Measurements from ENCODE around the gene HOXA1.

Gene HOXA1

GRCh38 chr7:27131390-27131819 lies 35.6 kb upstream of the HOXA1 start:
- DNase-seq (ENCODE audit: low read depth) = no peak

- no peak for DNase-seq (ENCODE audit: low read depth)
Measured at GRCh38 chr7:27130540-27131389, 35.0 kb upstream of the HOXA1 start, which contains the start of gene HOXA4. TSS of gene HOXA4 (minus strand) at chr7:27130757. CDS start at chr7:27130733, 24 bp downstream.

- DNase-seq (ENCODE audit: low read depth) = no peak
Measured at GRCh38 chr7:27129729-27130539, 34.1 kb upstream of the HOXA1 start.

- no peak for DNase-seq (ENCODE audit: low read depth)
Measured at GRCh38 chr7:27128776-27129728, 33.3 kb upstream of the HOXA1 start.

GRCh38 chr7:27128034-27128433 lies 32.2 kb upstream of the HOXA1 start:
- no peak for DNase-seq (ENCODE audit: low read depth)

- DNase-seq (ENCODE audit: low read depth) = no peak
Measured at GRCh38 chr7:27126596-27127327, 31.0 kb upstream of the HOXA1 start.

GRCh38 chr7:27125986-27126394 lies 30.2 kb upstream of the HOXA1 start:
- no peak for DNase-seq (ENCODE audit: low read depth)

- no peak for DNase-seq (ENCODE audit: low read depth)
Measured at GRCh38 chr7:27124902-27125689, 29.3 kb upstream of the HOXA1 start.

- DNase-seq (ENCODE audit: low read depth) = no peak
Measured at GRCh38 chr7:27124096-27124901, 28.5 kb upstream of the HOXA1 start.

- DNase-seq (ENCODE audit: low read depth) = no peak
Measured at GRCh38 chr7:27123477-27124053, 27.8 kb upstream of the HOXA1 start.

- no peak for DNase-seq (ENCODE audit: low read depth)
Measured at GRCh38 chr7:27123007-27123476, 27.2 kb upstream of the HOXA1 start.

GRCh38 chr7:27122077-27122910 lies 26.5 kb upstream of the HOXA1 start:
- DNase-seq (ENCODE audit: low read depth) = no peak

- DNase-seq (ENCODE audit: low read depth) = no peak
Measured at GRCh38 chr7:27121684-27122076, 25.9 kb upstream of the HOXA1 start.

- no peak for DNase-seq (ENCODE audit: low read depth)
Measured at GRCh38 chr7:27119412-27119911, 23.7 kb upstream of the HOXA1 start.

GRCh38 chr7:27118580-27118979 lies 22.8 kb upstream of the HOXA1 start:
- no peak for DNase-seq (ENCODE audit: low read depth)

GRCh38 chr7:27117887-27118491 lies 22.2 kb upstream of the HOXA1 start:
- no peak for DNase-seq (ENCODE audit: low read depth)

Measured in HS-5 (cell line).